Middle frontal gyrus (tissue), 1 donor: ENCODE results near the gene UBE3A.

ENCODE experiments used
- DNase-seq: peaks from one replicate; pipeline ENCODE4 v3.0.0-alpha.2; 2015; ENCODE audit warnings: low spot score; ENCODE audit errors: extremely low spot score

The UBE3A gene

DNA sequence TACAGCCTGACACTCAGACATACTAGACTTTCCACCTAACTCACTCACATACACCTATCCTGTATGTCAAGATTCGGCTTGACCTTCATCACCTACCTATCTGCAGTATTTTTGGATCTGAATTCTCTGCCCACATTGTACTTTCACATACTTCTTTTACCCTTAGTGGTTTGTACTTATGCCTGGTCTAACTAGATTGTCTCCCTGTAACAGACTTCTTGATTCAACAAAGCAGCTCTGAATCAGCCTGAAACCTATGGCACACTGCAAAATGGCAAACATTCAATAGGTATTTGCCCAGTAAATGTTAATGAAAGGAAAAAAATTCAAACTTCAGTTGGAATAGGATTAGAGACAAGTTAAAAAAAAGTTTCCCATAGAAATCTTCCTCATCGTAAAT, 106.5 kb downstream of the UBE3A start:
- no peak for DNase-seq

DNA sequence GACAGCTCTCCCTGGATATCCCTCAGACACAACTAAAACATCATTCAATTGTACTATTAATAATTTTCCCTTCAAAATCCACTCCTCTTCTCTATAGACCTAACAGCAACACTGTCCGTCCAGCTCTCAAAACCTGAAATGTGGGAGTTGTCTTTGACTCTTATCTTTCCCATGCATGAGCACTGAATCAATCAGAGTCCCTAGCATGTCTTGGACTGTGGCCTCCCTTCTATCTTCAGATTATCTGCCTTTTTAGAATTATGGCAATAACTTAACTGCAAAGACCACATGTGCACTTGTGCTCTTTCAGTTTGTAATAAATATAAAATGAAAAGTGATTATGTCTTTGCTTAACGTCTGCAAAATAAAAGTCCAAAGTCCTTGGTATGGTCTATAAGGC, 107.0 kb downstream of the UBE3A start:
- DNase-seq = no peak

DNA sequence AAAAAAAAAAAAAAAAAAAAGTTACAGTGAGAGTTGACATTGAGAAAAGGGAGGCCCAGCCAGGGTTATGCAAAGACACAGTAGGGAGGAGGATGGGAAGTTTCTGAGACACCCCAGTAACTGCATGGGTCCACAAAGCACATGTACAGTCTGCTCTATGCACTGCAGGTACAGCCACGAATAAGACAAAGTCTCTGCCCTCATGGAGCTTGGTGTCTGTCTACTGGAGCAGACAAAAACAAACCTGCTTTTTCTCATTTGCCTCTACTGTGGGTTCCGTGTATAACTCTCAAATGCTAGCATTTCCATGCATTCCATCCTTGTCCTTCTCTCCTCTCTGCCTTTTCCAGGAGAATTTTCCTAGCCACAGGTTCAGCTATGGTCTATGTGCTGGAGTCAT, 107.4 kb downstream of the UBE3A start:
- no peak for DNase-seq

DNA sequence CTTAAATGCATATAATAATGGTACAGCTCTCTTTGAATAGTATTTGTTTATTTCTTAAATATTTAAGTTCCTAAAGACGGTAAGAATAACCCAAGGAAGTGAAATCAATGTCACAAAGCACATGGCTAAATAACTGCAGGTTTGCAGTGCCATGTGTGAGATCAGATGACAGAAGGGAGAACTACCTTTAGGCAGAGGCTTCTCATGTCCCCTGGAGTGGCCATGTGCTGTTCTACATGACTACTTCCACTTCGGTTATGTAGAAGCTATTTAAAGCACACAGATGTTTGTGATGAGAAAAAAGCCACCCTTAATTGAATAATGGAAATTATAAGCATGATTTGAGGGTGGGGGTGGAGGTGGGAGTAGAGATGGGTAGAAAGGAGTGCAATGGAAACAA, 109.1 kb downstream of the UBE3A start:
- DNase-seq = no peak

GRCh38 chr15:25327686-25328085, 111.1 kb downstream of the UBE3A start:
- no peak for DNase-seq

GRCh38 chr15:25325187-25325586, 113.6 kb downstream of the UBE3A start:
- no peak for DNase-seq

DNA sequence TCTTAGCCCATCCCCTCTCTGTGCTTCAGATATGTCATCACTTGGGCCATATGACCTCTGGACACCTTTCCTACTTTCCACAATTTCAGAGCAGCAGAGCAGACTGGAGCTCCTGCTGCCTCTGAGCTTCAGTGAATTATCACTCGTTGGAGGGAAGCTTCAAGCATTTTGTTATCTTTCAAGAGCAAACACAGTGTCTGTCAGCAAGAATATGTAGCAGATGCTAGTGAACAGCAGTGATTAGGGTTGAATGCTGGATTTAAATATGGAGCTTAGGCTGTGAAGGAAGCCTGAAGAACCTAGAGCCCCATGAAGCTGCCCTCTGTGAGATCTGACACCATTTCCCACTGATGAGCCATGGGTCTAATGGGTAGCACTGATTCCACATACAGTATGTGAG, 115.4 kb downstream of the UBE3A start:
- no peak for DNase-seq

GRCh38 chr15:25287823-25288222, 151.0 kb downstream of the UBE3A start:
- DNase-seq = no peak
